IMR-90 (cell line): ENCODE results near the gene GFER. TPM values are rescaled to one million over a fixed set of nuclear protein-coding genes. Genes with fewer than 3 reads are reported as not detected.

Experiments used
- ATAC-seq: fragments of 200-7000 bp; cut with Tn5 transposase; 2 replicates; pipeline ENCODE4 v1.9.1; 2020; ENCODE audit warnings: low read depth, mild to moderate bottlenecking, moderate library complexity
- BruUV-seq: library from RNA; stranded (reverse); fragments of 400-500 nt; replicated peaks from 2 replicates; lab custom pipeline; 2021; lab: Mats Ljungman, UMichigan
- CTCF ChIA-PET: fragments of 300-600 bp; formaldehyde crosslinking; extraction: SDS; loops from one replicate; lab custom pipeline; 2021; ENCODE audit warnings: antibody characterized with exemption; lab: Yijun Ruan, JAX
- POLR2A ChIA-PET: fragments of 300-600 bp; sonication (Branson Sonifier 250); formaldehyde crosslinking; loops from one replicate; lab custom pipeline; 2022; ENCODE audit warnings: antibody characterized with exemption; ENCODE audit not compliant: unreplicated experiment; lab: Charles Lee
- DNase-seq: peaks from one replicate; pipeline ENCODE4 v3.0.0; 2013
- H2AFZ ChIP-seq: replicated peaks from 2 replicates; pipeline ENCODE3; 2013; ENCODE audit warnings: low read length, mild to moderate bottlenecking; ENCODE audit not compliant: poor library complexity
- H2AK5ac ChIP-seq: 2 replicates; pipeline ENCODE4 v1.6.1; 2013; ENCODE audit warnings: low read depth, low read length, inconsistent platforms
- H2AK9ac ChIP-seq: replicated peaks from 2 replicates; pipeline ENCODE3; 2013; ENCODE audit warnings: mild to moderate bottlenecking, low read depth, low read length, moderate library complexity; ENCODE audit not compliant: poor library complexity
- H2BK120ac ChIP-seq: 2 replicates; pipeline ENCODE4 v1.6.1; 2013; ENCODE audit warnings: low read depth, low read length, inconsistent platforms
- H2BK15ac ChIP-seq: 3 replicates; pipeline ENCODE4 v1.6.1; 2013; ENCODE audit warnings: low read depth, low read length, inconsistent platforms
- H2BK20ac ChIP-seq: 2 replicates; pipeline ENCODE4 v1.6.1; 2013; ENCODE audit warnings: low read depth, mild to moderate bottlenecking, inconsistent platforms, low read length, moderate library complexity
- H2BK5ac ChIP-seq: 2 replicates; pipeline ENCODE4 v1.6.1; 2013; ENCODE audit warnings: mild to moderate bottlenecking, low read depth, low read length, inconsistent platforms; ENCODE audit not compliant: poor library complexity, severe bottlenecking
- H3K14ac ChIP-seq: replicated peaks from 2 replicates; pipeline ENCODE4 v1.6.1; 2013; ENCODE audit warnings: low read depth, low read length, inconsistent platforms
- H3K18ac ChIP-seq: 2 replicates; pipeline ENCODE4 v1.6.1; 2013; ENCODE audit warnings: low read depth, low read length, control low read depth
- H3K23ac ChIP-seq: 2 replicates; pipeline ENCODE4 v1.6.1; 2013; ENCODE audit warnings: low read depth, low read length, inconsistent platforms
- H3K27ac ChIP-seq: 2 replicates; pipeline ENCODE4 v1.5.1; 2013; ENCODE audit warnings: mild to moderate bottlenecking, control low read depth, low read length; ENCODE audit not compliant: insufficient read depth
- H3K27me3 ChIP-seq: 2 replicates; pipeline ENCODE4 v1.6.1; 2013; ENCODE audit warnings: low read length; ENCODE audit not compliant: control insufficient read depth, insufficient read depth
- H3K36me3 ChIP-seq: 2 replicates; pipeline ENCODE4 v1.6.1; 2013; ENCODE audit warnings: low read length, mixed read lengths; ENCODE audit not compliant: control insufficient read depth, insufficient read depth
- H3K4ac ChIP-seq: 2 replicates; pipeline ENCODE4 v1.6.1; 2013; ENCODE audit warnings: low read depth, low read length, inconsistent platforms
- H3K4me1 ChIP-seq: 2 replicates; pipeline ENCODE4 v1.6.1; 2013; ENCODE audit warnings: low read length, mixed read lengths; ENCODE audit not compliant: control insufficient read depth, insufficient read depth
- H3K4me2 ChIP-seq: 2 replicates; pipeline ENCODE4 v1.6.1; 2013; ENCODE audit warnings: low read depth, mild to moderate bottlenecking, control low read depth, low read length, moderate library complexity
- H3K4me3 ChIP-seq: 2 replicates; pipeline ENCODE4 v1.5.1; 2013; ENCODE audit warnings: low read depth, mild to moderate bottlenecking, control low read depth, low read length, moderate library complexity; ENCODE audit not compliant: insufficient read depth
- H3K56ac ChIP-seq: 2 replicates; pipeline ENCODE4 v1.6.1; 2013; ENCODE audit warnings: low read length, inconsistent platforms; ENCODE audit not compliant: insufficient read depth; ENCODE audit errors: extremely low read depth
- H3K79me1 ChIP-seq, 2 experiments: 2 replicates each; pipeline ENCODE4 v1.6.1; 2013; ENCODE audit warnings: low read length in 2 of 2, inconsistent platforms in 1 of 2, low read depth in 1 of 2
- H3K9ac ChIP-seq: 2 replicates; pipeline ENCODE4 v1.6.1; 2013; ENCODE audit warnings: low read depth, low read length, control low read depth
- H3K9me1 ChIP-seq: 2 replicates; pipeline ENCODE4 v1.6.1; 2013; ENCODE audit warnings: low read length, inconsistent platforms; ENCODE audit not compliant: insufficient read depth
- H3K9me3 ChIP-seq: 2 replicates; pipeline ENCODE4 v1.6.1; 2013; ENCODE audit warnings: low read length; ENCODE audit not compliant: control insufficient read depth, insufficient read depth
- H4K20me1 ChIP-seq: 2 replicates; pipeline ENCODE4 v1.6.1; 2013; ENCODE audit warnings: low read length, inconsistent platforms; ENCODE audit not compliant: insufficient read depth
- H4K5ac ChIP-seq: 2 replicates; pipeline ENCODE4 v1.6.1; 2013; ENCODE audit warnings: mild to moderate bottlenecking, low read depth, low read length, control low read depth
- H4K8ac ChIP-seq, 2 experiments: 2 replicates each; pipeline ENCODE4 v1.6.1; 2013; ENCODE audit warnings: low read depth in 2 of 2, low read length in 2 of 2, control low read depth in 1 of 2, inconsistent platforms in 1 of 2
- H4K91ac ChIP-seq: 2 replicates; pipeline ENCODE4 v1.6.1; 2013; ENCODE audit warnings: low read depth, low read length, inconsistent platforms; ENCODE audit not compliant: insufficient read depth
- NFE2L2 ChIP-seq: fragments of 150-350 bp; IDR thresholded peaks from 2 replicates; pipeline ENCODE4 v1.6.1; 2016; ENCODE audit warnings: low read depth, mild to moderate bottlenecking, low read length
- WGBS, 2 experiments: methylation state at CpG; one replicate each; pipeline versions ENCODE4 v1.1.5 to v1.1.7; 2013; ENCODE audit warnings: missing lambda C conversion rate in 2 of 2; ENCODE audit not compliant: insufficient read length in 1 of 2; ENCODE audit errors: extremely low coverage in 2 of 2; 5-methylcytosine and 5-hydroxymethylcytosine counted together
- dilution Hi-C: fragments of 300-500 bp; cut with HindIII; formaldehyde crosslinking; loops from one replicate; pipeline ENCODE4 v1.14.3; 2018; ENCODE audit warnings: low sequenced_read_pairs; ENCODE audit not compliant: unreplicated experiment
- in situ Hi-C: fragments of 300-500 bp; cut with MboI; formaldehyde crosslinking; loops from 3 replicates; pipeline ENCODE4 v1.14.3; 2019; ENCODE audit warnings: low sequenced_read_pairs, inconsistent platforms, mixed read lengths
- intact Hi-C: fragments of 100-400 bp; cut with micrococcal nuclease; formaldehyde crosslinking; loops from 2 replicates; pipeline ENCODE4 v1.10.0; 2022
- polyA plus RNA-seq, 3 experiments: library from polyadenylated mRNA; depleted of rRNA; stranded (reverse); fragments of >200 nt; gene quantifications; 2 replicates each; pipeline ENCODE4 v1.2.3, GENCODE V29; 2012; ENCODE audit warnings: low replicate concordance in 1 of 3
- total RNA-seq: library from RNA; depleted of rRNA; stranded (reverse); fragments of >200 nt; gene quantifications from 2 replicates; pipeline ENCODE4 v1.2.3, GENCODE V29; 2012

Gene GFER
- total and polyA plus RNA-seq, 2 of the 4 experiments (the other 2 are of a cell fraction), result 6.8 to 19.8 TPM

- H2AFZ ChIP-seq, result peak overlapping the region; percentile 84
- H3K27ac ChIP-seq, result no peak overlapping the region
- H2AK9ac ChIP-seq, result peak overlapping the region; percentile 70
- intact Hi-C loops, result no loop called here
- in situ Hi-C loops, result no loop called here
- H4K8ac ChIP-seq, result no peak overlapping the region
- no TSS peak for BruUV-seq
- CTCF ChIA-PET, result interaction anchor here (1.1 kb wide), 1 partner anchor 13 kb away, joined by 3 read pairs; no protein-coding TSS in a partner anchor
- no peak overlapping the region for H2BK5ac ChIP-seq
- no peaks in the 10 kb centered on the region for H4K20me1 ChIP-seq
- no peak overlapping the region for H2BK120ac ChIP-seq
- DNase-seq, result no peak
- no peak overlapping the region for H3K9ac ChIP-seq
- no peak overlapping the region for H2BK15ac ChIP-seq
- H3K79me1 ChIP-seq, result peaks cover 11 to 24% of the 10 kb centered on the region in 2 experiments; a peak in 3 of 4 replicates
- no peak overlapping the region for H3K14ac ChIP-seq
- H3K27me3 ChIP-seq, result peaks cover 17% of the 10 kb centered on the region
- no peak overlapping the region for H3K18ac ChIP-seq
- peaks cover 2% of the 10 kb centered on the region; the same call in 1 of the 2 replicates for H3K9me3 ChIP-seq
- H2BK20ac ChIP-seq, result no peak overlapping the region
- 21% methylated on average over 20 of the region's 50 CpGs; no CpG with 5 or more reads in 1 of the 2 experiments for WGBS, 2 experiments
- dilution Hi-C loops, result no loop called here
- no peak overlapping the region for H3K56ac ChIP-seq
- H4K91ac ChIP-seq, result no peak overlapping the region
- no peak for TF ChIP-seq NFE2L2
- ATAC-seq, result no peak
- H3K23ac ChIP-seq, result no peak overlapping the region
- peaks cover 19% of the 10 kb centered on the region for H3K9me1 ChIP-seq
- peaks cover 13% of the 10 kb centered on the region for H3K36me3 ChIP-seq
- POLR2A ChIA-PET, result no interaction called here
- H3K4me2 ChIP-seq, result peak overlapping the region; percentile 89
- H3K4me3 ChIP-seq, result peak overlapping the region; percentile 45; the same call in 1 of the 2 replicates
- H4K5ac ChIP-seq, result 0 out of 2 replicates have a peak overlapping the region, but pooled peaks have one; percentile 23
- peak overlapping the region; percentile 68 for H2AK5ac ChIP-seq
- peak overlapping the region; percentile 24; the same call in 1 of the 2 replicates for H3K4ac ChIP-seq
- peaks cover 13% of the 10 kb centered on the region for H3K4me1 ChIP-seq
Observed at GRCh38 chr16:1990351-1991134, 6.5 kb downstream of the GFER start.
